ENCODE measurements around the gene TMEM184C. TPM values are rescaled to one million over a fixed set of nuclear protein-coding genes. Genes with fewer than 3 reads are reported as not detected.

TMEM184C gene
- total and polyA plus RNA-seq, 2 of the 8 experiments (the other 6 are each of a cell fraction or from before 2014, with no cell fraction given), result 11.1 to 42.4 TPM

- 0 out of 2 replicates have a peak, but pooled peaks have one; percentile 45 for TF ChIP-seq JUND (IDR thresholded peaks at IDR 0.05; ENCODE audit: low read length)
- TF ChIP-seq ATF2 (IDR thresholded peaks at IDR 0.05; ENCODE audit: low read length), result no peak
- no peak for TF ChIP-seq RXRA (IDR thresholded peaks at IDR 0.05; ENCODE audit: insufficient read depth, low read depth, low read length)
- TF ChIP-seq NANOG (IDR thresholded peaks at IDR 0.05; ENCODE audit: insufficient read depth, low read depth, low read length, poor library complexity, severe bottlenecking), result no peak
- TF ChIP-seq POU5F1 (IDR thresholded peaks at IDR 0.05; ENCODE audit: low read depth, low read length), result no peak
- TF ChIP-seq HDAC6 (IDR thresholded peaks at IDR 0.05; ENCODE audit: low read depth, low read length), result no peak
- no peak for TF ChIP-seq ZNF274 (IDR thresholded peaks at IDR 0.05; ENCODE audit: borderline replicate concordance, extremely low read depth, low read length)
- TF ChIP-seq YY1 (IDR thresholded peaks at IDR 0.05; ENCODE audit: low read depth, low read length), result no peak
- no peak for TF ChIP-seq TEAD4 (IDR thresholded peaks at IDR 0.05; ENCODE audit: low read depth, low read length)
- TF ChIP-seq HDAC2 (IDR thresholded peaks at IDR 0.05; ENCODE audit: borderline replicate concordance in 1 of 2, low read depth in 2 of 2, low read length in 2 of 2), result no peak
- peak; percentile 54; the same call in 1 of the 2 replicates for TF ChIP-seq TBP (IDR thresholded peaks at IDR 0.05; ENCODE audit: low read depth, low read length)
- no peak for TF ChIP-seq CBX8 (IDR thresholded peaks at IDR 0.05; ENCODE audit: borderline replicate concordance, low read depth, low read length)
- no peak for TF ChIP-seq RAD21 (IDR thresholded peaks at IDR 0.05 in 1 of 2, conservative IDR thresholded peaks at IDR 0.05 in 1 of 2; ENCODE audit: low read depth in 2 of 2, low read length in 2 of 2)
- TF ChIP-seq RFX5 (IDR thresholded peaks at IDR 0.05; ENCODE audit: borderline replicate concordance, low read depth, low read length), result no peak
- TF ChIP-seq, protein P1, sequence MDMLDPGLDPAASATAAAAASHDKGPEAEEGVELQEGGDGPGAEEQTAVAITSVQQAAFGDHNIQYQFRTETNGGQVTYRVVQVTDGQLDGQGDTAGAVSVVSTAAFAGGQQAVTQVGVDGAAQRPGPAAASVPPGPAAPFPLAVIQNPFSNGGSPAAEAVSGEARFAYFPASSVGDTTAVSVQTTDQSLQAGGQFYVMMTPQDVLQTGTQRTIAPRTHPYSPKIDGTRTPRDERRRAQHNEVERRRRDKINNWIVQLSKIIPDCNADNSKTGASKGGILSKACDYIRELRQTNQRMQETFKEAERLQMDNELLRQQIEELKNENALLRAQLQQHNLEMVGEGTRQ (IDR thresholded peaks at IDR 0.05; ENCODE audit: low read length), result no peak
- TF ChIP-seq SIN3A (conservative IDR thresholded peaks at IDR 0.05 in 1 of 2, IDR thresholded peaks at IDR 0.05 in 1 of 2; ENCODE audit: low read depth in 1 of 2, low read length in 2 of 2), result peak; percentile 16 to 88; a peak in 2 of 4 replicates
- TF ChIP-seq GABPA (IDR thresholded peaks at IDR 0.05; ENCODE audit: borderline replicate concordance, insufficient read depth, low read length), result peak; percentile 76; the same call in 1 of the 2 replicates
- no peak for TF ChIP-seq CBX5 (IDR thresholded peaks at IDR 0.05; ENCODE audit: low read depth, low read length)
- peak; percentile 44; the same call in 1 of the 2 replicates for TF ChIP-seq CHD2 (IDR thresholded peaks at IDR 0.05; ENCODE audit: low read length)
- no peak for TF ChIP-seq JUN (IDR thresholded peaks at IDR 0.05; ENCODE audit: low read depth, low read length)
- no peak for TF ChIP-seq SRF (IDR thresholded peaks at IDR 0.05; ENCODE audit: low read depth, low read length)
These were observed at the start of gene TMEM184C (continued) for GRCh38 chr4:147617173-147617840.

All from H1 (cell line).